GM12864 (cell line): ENCODE data around the gene PXN.
"Not testable (repeated sequence)": the region's sequence is repeated elsewhere in the genome, so short reads cannot be mapped to it uniquely, and the experiment has no call there.

Experiments used
- DNase-seq: peaks from one replicate; pipeline ENCODE4 v3.0.0-alpha.2; 2011; ENCODE audit warnings: low read depth
- H3K4me3 ChIP-seq: 2 replicates; pipeline ENCODE4 v1.5.1; 2011; ENCODE audit warnings: mild to moderate bottlenecking, low read depth, low read length, control low read depth
- TF ChIP-seq, protein P1 (sequence below): IDR thresholded peaks from 2 replicates; pipeline ENCODE4 v1.5.1; 2011; ENCODE audit warnings: low read depth, mild to moderate bottlenecking, moderate library complexity, low read length, control low read depth, inconsistent platforms; ENCODE audit errors: missing control alignments

PXN gene

DNA sequence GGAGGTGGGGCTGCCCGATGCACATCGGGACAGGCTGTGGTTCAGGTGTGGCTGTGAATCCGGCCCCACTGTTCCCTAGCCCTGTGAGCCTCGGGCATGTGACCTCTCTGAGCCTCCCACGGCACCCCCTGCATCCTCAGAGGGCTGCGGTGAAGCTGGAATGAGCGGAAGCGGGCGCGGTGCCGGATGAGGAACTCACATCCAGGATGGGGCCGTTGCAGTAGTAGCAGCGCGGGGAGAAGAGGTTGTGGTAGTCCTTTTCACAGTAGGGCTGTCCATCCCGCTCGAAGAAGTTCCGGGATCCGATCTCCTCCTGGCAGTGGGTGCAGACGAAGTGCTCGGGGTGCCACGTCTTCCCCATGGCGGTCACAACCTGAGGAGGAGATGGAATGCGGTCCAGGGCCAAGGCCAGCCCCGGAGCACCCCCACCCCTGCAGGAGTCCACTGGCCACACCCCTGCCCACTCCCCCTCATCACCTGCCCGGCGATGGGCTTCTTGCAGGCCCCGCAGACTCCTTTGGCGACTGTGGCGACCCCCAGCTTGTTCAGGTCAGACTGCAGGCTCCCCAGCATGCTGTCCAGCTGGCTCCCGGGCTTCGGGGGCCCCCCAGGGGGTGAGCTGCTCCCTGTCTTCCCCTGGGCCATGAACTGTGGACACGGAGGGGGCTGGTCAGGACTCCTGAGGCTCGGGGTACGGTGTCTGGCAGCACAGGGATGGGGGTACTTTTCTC lies 50.7 kb downstream of the PXN start:
- DNase-seq, result no peak
- no peak overlapping the region for H3K4me3 ChIP-seq
- TF ChIP-seq, protein P1, sequence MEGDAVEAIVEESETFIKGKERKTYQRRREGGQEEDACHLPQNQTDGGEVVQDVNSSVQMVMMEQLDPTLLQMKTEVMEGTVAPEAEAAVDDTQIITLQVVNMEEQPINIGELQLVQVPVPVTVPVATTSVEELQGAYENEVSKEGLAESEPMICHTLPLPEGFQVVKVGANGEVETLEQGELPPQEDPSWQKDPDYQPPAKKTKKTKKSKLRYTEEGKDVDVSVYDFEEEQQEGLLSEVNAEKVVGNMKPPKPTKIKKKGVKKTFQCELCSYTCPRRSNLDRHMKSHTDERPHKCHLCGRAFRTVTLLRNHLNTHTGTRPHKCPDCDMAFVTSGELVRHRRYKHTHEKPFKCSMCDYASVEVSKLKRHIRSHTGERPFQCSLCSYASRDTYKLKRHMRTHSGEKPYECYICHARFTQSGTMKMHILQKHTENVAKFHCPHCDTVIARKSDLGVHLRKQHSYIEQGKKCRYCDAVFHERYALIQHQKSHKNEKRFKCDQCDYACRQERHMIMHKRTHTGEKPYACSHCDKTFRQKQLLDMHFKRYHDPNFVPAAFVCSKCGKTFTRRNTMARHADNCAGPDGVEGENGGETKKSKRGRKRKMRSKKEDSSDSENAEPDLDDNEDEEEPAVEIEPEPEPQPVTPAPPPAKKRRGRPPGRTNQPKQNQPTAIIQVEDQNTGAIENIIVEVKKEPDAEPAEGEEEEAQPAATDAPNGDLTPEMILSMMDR, result no peak

DNA sequence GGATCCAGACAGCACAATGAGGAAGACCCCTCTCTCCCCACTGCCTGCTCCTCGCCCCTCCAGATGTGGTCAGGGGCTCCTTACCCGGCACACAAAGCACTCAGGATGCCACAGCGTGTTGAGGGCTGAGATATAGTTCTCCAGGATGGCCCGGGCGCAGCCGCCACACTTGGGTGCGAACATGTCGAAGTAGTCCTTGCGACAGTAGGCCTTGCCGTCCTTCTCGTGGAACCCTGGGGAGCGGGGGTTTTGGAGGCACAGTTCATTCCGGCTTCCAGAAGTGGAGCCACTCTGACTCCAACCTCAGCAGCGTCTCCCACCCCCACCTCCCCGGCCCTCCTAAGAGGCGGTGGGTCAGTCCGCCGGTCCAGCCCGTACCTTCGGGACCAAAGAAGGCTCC lies 51.8 kb downstream of the PXN start:
- no peak overlapping the region for H3K4me3 ChIP-seq
- TF ChIP-seq, protein P1, result no peak
- no peak for DNase-seq

DNA sequence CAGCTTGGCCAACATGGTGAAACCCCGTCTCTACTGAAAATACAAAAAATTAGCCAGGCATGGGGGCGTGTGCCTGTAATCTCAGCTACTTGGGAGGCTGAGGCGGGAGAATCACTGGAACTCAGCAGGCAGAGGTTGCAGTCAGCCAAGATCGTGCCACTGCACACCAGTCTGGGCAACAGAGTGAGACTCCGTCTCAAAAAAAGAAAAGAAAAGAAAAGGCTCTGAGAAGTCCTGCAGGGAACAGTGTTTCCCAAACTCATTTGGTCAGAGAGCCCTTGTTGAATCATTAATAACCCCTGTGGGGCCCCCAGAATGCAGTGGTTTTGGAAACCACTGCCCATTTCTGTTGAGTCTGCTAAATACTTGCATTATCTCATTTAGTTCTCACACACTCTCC lies 52.3 kb downstream of the PXN start:
- not testable (repeated sequence) for DNase-seq, H3K4me3 ChIP-seq

DNA sequence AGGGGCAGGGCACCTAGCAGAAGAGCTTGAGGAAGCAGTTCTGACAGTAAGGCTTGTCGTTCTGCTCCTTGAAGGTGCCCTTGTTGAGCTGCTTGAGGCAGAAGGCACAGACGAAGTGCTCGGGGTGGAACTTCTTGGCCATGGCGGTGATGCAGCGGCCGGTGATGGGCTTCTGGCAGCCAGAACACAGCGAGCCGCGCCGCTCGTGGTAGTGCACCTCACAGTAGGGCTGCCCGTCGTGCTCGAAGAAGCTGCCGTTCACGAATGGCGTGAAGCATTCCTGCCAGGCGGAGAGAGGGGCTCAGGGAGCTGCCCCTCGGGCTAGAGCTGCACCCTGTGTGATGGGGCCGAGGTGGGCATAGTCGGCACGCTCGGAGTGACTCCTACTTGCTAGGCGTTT lies 53.2 kb downstream of the PXN start:
- no peak for DNase-seq
- TF ChIP-seq, protein P1, result no peak
- H3K4me3 ChIP-seq, result no peak overlapping the region

DNA sequence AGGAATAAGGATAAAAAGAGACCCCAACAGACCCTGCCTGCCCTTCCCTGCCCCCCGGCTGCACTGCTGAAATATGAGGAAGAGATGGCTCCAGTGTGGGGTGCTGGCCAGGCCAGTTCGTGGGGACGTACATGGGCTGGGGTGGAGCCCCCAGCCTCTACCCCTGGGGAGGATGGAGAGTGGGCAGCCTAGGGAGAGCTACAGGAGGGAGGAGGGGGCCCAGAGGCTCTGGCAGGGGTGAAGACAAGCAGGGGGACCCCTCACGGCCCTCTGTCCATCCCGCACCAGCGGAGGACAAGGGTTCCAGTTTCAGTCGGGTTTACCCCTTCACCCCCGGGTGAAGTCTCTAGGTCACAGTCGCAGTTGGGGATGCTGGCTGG lies 53.6 kb downstream of the PXN start:
- TF ChIP-seq, protein P1, result no peak
- no peak for DNase-seq

DNA sequence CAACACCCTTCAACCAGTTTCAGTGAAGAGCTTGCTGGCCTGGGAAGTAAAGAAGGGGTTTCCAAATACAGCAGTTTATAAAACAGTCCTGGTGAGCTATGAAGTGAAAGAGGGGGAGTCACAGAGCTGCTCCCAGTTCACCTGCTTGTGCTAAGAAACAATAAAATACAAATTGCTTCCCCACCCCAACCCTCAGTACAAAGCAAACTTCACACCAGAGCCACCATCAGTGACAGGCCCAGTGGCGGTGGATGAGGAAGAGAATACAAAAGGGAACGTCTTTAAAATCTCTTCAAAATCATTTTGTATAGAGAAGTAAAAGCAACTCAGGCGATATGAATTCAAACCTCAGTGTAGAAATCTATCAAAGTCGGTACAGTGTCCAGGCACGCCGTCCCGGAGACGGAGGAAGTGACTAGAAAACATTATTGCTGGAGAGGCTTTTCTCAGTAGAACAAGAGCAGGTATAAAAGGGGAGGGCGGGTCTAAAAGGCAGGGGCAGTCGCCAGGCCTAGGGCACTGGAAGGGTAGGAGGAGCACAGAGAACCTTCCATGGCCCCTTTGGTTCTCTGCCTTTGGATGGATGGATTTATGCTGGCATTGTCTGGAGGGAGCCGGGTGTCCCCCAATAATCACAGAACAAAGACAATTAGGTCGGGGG lies 54.2 kb downstream of the PXN start:
- TF ChIP-seq, protein P1, result no peak
- H3K4me3 ChIP-seq, result no peak overlapping the region
- no peak for DNase-seq

More for the DNA sequence above, 53.6 kb downstream of the PXN start:
- H3K4me3 ChIP-seq, result no peak overlapping the region

DNA sequence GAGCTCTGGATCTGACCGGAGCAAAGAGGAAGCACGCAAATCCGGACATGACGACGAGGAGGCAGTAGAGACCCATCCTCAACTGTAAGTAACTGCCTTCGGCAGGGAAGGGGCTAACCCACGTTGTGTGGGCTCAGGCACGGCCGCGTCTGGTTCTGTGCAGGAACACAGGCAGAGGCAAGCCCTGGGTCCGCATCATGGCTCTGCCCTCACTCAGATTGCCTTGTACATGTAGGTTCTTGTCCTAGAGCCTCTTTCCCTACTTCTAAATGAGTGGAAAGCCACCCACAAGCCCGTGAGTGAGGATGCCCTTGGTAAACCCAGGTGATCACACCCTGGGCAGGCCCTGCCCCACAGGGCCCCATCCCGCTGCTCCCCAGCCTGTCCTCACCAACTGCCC lies 55.7 kb downstream of the PXN start:
- H3K4me3 ChIP-seq, result no peak overlapping the region
- TF ChIP-seq, protein P1, result no peak

More for the DNA sequence above, 55.7 kb downstream of the PXN start:
- DNase-seq, result no peak
